ENCODE data around the gene PDK2.

DNA sequence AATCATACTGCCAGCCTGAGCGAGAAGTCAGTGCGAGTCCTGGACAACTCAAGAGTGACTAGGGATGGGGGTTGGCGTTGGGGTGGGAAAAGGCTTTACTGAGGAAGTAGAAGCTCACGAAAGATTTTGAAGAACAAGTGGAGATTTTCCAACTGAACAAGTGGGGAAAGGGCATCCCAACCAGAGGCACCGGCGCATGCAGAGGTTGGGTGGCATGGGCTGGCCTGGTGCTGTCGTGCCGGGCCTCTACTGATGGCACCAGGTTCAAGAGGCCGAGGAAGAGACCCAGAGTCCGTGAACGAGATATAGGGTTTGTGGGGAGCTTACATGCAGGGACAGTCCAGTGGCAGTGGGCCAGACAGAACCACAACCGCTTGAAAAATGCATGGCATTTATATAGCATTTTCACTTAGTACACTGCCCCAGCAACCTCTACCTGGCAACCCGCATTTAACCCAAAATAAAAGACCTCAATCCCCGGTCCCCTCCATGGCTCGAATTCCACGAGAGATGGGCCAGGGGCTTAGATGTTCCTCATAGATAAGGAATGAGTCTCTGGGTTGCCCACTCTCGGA, 46.9 kb upstream of the PDK2 start:
- TF ChIP-seq, protein P1, sequence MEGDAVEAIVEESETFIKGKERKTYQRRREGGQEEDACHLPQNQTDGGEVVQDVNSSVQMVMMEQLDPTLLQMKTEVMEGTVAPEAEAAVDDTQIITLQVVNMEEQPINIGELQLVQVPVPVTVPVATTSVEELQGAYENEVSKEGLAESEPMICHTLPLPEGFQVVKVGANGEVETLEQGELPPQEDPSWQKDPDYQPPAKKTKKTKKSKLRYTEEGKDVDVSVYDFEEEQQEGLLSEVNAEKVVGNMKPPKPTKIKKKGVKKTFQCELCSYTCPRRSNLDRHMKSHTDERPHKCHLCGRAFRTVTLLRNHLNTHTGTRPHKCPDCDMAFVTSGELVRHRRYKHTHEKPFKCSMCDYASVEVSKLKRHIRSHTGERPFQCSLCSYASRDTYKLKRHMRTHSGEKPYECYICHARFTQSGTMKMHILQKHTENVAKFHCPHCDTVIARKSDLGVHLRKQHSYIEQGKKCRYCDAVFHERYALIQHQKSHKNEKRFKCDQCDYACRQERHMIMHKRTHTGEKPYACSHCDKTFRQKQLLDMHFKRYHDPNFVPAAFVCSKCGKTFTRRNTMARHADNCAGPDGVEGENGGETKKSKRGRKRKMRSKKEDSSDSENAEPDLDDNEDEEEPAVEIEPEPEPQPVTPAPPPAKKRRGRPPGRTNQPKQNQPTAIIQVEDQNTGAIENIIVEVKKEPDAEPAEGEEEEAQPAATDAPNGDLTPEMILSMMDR (IDR thresholded peaks at IDR 0.05; ENCODE audit: borderline replicate concordance, extremely low read depth, low read length, poor library complexity, severe bottlenecking) = no peak
- no peak for TF ChIP-seq EZH2 (IDR thresholded peaks at IDR 0.05; ENCODE audit: borderline replicate concordance, low read depth, low read length, severe bottlenecking)
